Stimulated activated naive B cell treated with anti-CD40 and anti-IgM and Interleukin-4, amounts not matched to agents 10 μg/mL and 1 μg/mL and 100 μg/mL, for 72 hours (primary cell): ENCODE measurements around the gene PRTFDC1.
"Not testable (repeated sequence)": the region's sequence is repeated elsewhere in the genome, so short reads cannot be mapped to it uniquely, and the experiment has no call there.

Source experiments
- ATAC-seq, 2 donors: fragments of 150-1000 bp; cut with Tn5 transposase; replicated peaks; 2 replicates each; pipeline ENCODE4 v1.10.0; 2021; ENCODE audit warnings: moderate library complexity in 1 of 2
- DNase-seq: peaks from one replicate; pipeline ENCODE4 v3.0.0; 2021
- H3K27ac Mint-ChIP-seq: one replicate; pipeline ENCODE4 v1.8.0; 2022; ENCODE audit warnings: mild to moderate bottlenecking, mixed read lengths
- H3K27me3 Mint-ChIP-seq, 2 donors: one replicate each; pipeline ENCODE4 v1.8.0; 2022; ENCODE audit warnings: mixed read lengths in 2 of 2
- H3K36me3 Mint-ChIP-seq, 2 donors: one replicate each; pipeline ENCODE4 v1.8.0; 2022; ENCODE audit warnings: mixed read lengths in 2 of 2, mild to moderate bottlenecking in 1 of 2
- H3K4me1 Mint-ChIP-seq, 2 donors: one replicate each; pipeline ENCODE4 v1.8.0; 2022; ENCODE audit warnings: mixed read lengths in 2 of 2, mild to moderate bottlenecking in 1 of 2
- H3K4me3 Mint-ChIP-seq, 2 donors: one replicate each; pipeline ENCODE4 v1.8.0; 2022; ENCODE audit warnings: mild to moderate bottlenecking in 2 of 2, mixed read lengths in 2 of 2, moderate library complexity in 1 of 2
- H3K9me3 Mint-ChIP-seq, 2 donors: one replicate each; pipeline ENCODE4 v1.8.0; 2022; ENCODE audit warnings: mixed read lengths in 2 of 2, mild to moderate bottlenecking in 1 of 2

Gene PRTFDC1

DNA sequence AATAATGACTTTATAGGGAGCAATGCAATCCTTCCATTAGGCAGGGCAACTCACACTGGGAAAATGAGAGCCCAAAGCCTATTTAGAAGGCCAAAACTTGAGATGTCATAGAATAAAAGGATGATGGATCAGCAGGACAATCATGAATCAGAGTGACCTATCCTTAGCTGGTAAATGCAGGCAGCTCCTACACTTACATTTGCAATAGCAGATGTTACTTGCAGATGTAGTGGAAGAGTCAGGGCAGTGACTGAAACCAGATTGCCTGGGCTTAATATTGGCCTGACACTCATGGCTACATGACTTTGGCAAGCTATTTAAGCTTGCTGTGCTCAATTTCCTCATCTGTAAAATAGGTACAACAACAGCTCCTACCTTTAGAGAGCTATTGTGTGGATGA lies 98.7 kb downstream of the PRTFDC1 start:
- no peak overlapping the region for H3K4me3 Mint-ChIP-seq
- H3K9me3 Mint-ChIP-seq = peaks cover 0 to 3% of the 10 kb centered on the region in 2 donors
- no peak for DNase-seq
- no peak for ATAC-seq
- H3K27ac Mint-ChIP-seq = no peak overlapping the region
- H3K4me1 Mint-ChIP-seq = no peaks in the 10 kb centered on the region
- H3K27me3 Mint-ChIP-seq = peaks cover 4 to 12% of the 10 kb centered on the region in 2 donors
- H3K36me3 Mint-ChIP-seq = no peaks in the 10 kb centered on the region

DNA sequence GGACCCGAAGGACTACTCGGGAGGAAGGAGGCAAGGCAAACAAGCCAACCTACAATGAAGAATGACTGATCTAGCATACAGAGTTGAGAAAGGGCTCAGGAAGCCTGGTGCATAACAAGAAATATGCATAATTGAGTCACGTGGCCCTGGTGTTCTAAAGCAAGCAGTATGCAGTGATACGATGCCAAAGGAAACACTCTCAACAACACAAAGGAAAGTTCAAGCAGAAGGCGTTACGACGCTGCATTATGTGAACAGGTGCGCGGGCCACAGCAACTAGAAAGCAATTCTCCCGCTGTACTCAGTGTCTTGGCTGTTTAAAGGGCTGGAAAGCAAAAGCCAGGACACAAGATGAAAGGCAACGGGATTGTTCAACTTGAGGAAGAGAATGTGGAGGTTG lies 100.8 kb downstream of the PRTFDC1 start:
- DNase-seq (no peak), ATAC-seq (no peak)
- Mint-ChIP-seq H3K4me1 (no peaks in the 10 kb centered on the region), H3K27ac (no peak overlapping the region), H3K4me3 (no peak overlapping the region), H3K36me3 (no peaks in the 10 kb centered on the region), H3K9me3 (peaks cover 0 to 3% of the 10 kb centered on the region in 2 donors), H3K27me3 (peaks cover 4 to 12% of the 10 kb centered on the region in 2 donors)

DNA sequence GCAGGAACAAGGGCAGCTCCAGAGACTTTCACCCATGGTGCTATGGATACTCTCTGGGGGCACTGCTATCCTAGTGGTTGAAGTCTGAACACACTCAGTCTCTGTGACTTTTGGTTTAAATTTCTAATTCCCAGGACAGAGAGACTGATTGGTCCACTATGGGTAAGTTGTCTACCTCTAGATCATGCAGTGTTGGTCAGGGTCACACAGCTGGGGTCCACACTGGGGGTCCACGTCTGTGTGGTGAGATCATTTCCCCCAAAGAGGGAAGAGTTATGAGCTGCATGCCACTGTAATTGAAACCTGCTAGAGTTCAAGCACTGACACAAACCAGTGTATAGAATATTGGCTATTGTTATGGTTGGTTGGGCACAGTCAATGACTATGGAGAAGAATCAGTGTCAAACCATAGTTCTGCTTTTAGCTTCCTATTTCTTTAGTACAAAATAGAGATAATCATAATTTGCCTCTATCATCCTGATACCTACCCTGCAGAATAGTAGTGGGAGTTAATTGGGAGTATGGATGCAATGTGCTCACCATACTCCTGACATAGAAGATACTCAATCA lies 101.6 kb downstream of the PRTFDC1 start:
- ATAC-seq = peak in 1 of 2 donors; percentile 36
- Mint-ChIP-seq H3K4me3 (no peak overlapping the region), H3K27me3 (peaks cover 9 to 12% of the 10 kb centered on the region in 2 donors), H3K9me3 (peaks cover 0 to 3% of the 10 kb centered on the region in 2 donors), H3K4me1 (no peaks in the 10 kb centered on the region), H3K36me3 (no peaks in the 10 kb centered on the region), H3K27ac (no peak overlapping the region)
- no peak for DNase-seq

DNA sequence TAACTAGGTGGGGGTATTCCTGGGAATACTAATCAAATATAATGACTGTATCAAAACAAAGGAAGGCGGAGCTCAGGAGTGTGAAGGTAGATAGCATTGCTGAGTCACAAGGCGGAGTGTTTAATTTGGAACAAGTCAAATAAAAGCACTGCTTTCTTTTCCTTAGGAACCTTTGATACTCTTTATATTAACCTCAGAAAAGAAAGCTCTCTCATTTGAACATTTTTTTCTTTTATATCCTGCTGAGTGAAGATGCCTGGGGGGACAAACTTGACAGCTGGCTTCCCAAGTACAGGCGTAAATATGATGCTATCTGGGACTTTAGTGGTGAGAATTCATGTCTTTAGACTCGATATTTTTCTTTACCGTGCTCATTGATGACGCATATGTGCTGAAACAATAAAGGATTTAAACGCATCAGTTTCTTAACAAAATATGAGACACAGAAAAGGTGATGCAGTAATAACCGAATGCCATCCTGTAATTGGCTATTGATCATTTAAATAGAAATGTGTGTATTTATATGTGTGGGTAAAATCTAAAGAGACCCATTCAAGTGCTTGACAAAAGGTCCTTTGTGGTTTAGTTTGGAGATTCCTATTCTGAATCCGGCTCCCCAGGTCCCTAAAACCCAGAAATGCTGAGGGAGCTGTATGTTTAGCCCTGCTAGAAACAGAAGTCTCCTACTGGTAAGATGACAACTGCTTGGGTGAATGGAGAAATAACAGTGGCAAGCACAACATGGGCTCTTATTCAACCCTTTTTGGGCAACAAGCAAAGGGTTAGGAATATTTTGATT lies 102.7 kb downstream of the PRTFDC1 start:
- ATAC-seq (no peak), DNase-seq (no peak)
- no peak overlapping the region for H3K4me3 Mint-ChIP-seq
- no peak overlapping the region for H3K27ac Mint-ChIP-seq
- peaks cover 9 to 12% of the 10 kb centered on the region in 2 donors for H3K27me3 Mint-ChIP-seq
- H3K36me3 Mint-ChIP-seq = no peaks in the 10 kb centered on the region
- peaks cover 0 to 4% of the 10 kb centered on the region in 2 donors for H3K9me3 Mint-ChIP-seq
- no peaks in the 10 kb centered on the region for H3K4me1 Mint-ChIP-seq

DNA sequence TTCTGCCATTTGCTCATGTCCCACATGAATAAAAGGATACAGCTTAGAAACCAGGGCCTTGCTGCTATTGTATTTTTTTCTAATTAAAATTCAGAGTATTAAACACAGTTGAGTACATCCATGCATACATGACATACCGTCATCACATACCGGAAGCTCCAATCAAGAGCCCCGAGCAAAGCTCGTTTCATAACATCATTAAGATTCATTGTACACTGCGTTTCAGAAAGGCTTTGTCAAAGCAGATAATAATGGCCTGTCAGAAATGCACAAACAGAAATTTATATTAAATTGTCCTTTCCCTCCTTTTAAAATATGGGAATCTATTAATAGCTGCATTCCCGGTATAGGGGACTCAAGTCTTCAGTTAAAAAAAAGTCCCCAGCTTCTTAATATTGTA lies 103.4 kb downstream of the PRTFDC1 start:
- no peaks in the 10 kb centered on the region for H3K4me1 Mint-ChIP-seq
- H3K36me3 Mint-ChIP-seq = no peaks in the 10 kb centered on the region

DNA sequence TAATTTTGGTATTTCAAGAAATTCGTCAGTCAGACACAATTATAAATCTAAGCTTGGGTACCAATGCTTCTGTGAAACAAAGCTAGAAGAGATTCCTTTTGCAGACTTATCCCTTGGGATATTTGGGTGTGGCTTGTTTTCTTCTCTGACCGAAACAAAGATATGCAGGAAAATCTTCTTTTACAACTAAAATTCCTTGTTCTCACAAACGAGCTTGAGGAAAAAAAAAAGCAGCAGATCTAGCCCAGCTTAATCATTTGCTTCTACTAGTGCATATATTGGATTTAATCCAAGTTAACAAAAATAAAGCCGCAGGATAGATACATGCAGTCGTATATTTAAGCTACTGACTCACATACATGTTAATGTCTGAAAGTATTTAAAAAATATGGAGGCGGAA lies 104.2 kb downstream of the PRTFDC1 start:
- H3K36me3 Mint-ChIP-seq = no peaks in the 10 kb centered on the region
- peaks cover 0 to 4% of the 10 kb centered on the region in 2 donors for H3K9me3 Mint-ChIP-seq
- no peak overlapping the region for H3K4me3 Mint-ChIP-seq
- ATAC-seq = no peak
- DNase-seq = no peak
- peaks cover 9 to 12% of the 10 kb centered on the region in 2 donors for H3K27me3 Mint-ChIP-seq
- no peak overlapping the region for H3K27ac Mint-ChIP-seq
- H3K4me1 Mint-ChIP-seq = no peaks in the 10 kb centered on the region

More for the DNA sequence above, 103.4 kb downstream of the PRTFDC1 start:
- Mint-ChIP-seq H3K27ac (no peak overlapping the region), H3K27me3 (peaks cover 9 to 12% of the 10 kb centered on the region in 2 donors), H3K4me3 (no peak overlapping the region), H3K9me3 (peaks cover 0 to 4% of the 10 kb centered on the region in 2 donors)
- no peak for DNase-seq
- no peak for ATAC-seq

DNA sequence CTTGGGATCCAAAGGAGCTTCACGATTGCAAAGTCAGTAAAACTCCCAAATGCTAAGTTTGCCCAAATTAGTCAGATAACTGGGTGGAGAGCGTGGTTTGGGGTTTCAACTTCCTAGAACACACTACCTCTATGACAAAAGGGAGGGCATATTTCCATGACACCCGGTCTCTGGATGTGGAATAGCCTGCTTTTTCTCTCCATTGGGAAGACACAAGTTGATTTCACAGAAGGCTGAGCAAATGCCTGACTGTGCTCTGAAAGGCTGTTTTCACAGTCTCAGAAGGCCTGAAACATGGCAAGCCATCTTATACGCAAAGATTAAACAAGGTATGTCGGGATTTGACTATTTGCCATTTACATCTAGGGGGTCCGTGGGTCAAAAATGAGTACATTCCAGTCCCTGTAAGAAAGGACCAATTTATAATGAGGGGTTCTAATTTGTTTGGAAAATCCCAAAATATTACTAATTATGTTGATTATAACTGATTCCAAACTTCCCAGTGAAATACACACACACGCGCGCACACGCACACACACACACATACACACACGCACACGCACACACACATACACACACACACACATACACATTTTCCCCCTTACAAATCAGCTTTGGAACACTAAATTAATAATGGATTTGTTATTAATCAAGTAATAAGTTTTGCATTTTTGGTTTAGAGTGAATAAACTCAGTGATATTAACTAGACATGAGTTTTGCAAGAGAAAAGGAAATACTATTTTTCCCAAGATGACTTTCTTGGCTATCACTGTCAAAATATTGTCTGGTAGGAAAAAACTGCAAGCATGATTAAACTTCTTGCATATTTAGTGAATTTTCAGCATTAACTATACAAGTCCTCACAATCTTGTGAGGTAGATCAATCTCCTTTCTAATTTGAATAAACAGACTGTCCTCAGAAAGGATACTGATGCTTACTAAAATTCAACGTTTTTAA lies 105.0 kb downstream of the PRTFDC1 start:
- H3K9me3 Mint-ChIP-seq = peaks cover 0 to 4% of the 10 kb centered on the region in 2 donors
- no peak for ATAC-seq
- H3K4me3 Mint-ChIP-seq = no peak overlapping the region
- no peak for DNase-seq
- no peaks in the 10 kb centered on the region for H3K4me1 Mint-ChIP-seq
- H3K36me3 Mint-ChIP-seq = no peaks in the 10 kb centered on the region
- H3K27ac Mint-ChIP-seq = no peak overlapping the region
- H3K27me3 Mint-ChIP-seq = peaks cover 4 to 12% of the 10 kb centered on the region in 2 donors

DNA sequence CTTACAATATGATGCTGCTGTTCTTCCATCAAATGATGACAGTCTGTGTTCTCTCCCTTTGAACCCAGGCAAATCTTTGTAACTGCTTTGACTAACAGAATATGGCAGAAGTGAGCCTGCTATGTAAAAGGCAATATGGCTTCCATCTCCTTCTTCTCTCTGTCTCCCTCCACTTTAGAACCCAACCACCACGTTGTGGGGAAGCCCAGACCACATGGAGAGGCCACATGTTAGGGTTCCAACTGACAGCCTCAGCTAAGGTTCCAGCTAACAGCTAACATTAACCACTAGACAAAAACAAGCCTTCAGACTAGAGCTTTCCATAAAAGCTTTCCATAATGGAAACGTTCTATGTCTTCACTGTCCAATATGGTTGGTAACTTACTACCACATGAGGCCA lies 107.7 kb downstream of the PRTFDC1 start:
- peaks cover 0 to 3% of the 10 kb centered on the region in 2 donors for H3K9me3 Mint-ChIP-seq
- H3K4me3 Mint-ChIP-seq = no peak overlapping the region
- no peaks in the 10 kb centered on the region for H3K36me3 Mint-ChIP-seq
- ATAC-seq (no peak), DNase-seq (no peak)
- H3K27ac Mint-ChIP-seq = no peak overlapping the region
- H3K4me1 Mint-ChIP-seq = no peaks in the 10 kb centered on the region
- H3K27me3 Mint-ChIP-seq = peaks cover 4 to 5% of the 10 kb centered on the region in 2 donors

DNA sequence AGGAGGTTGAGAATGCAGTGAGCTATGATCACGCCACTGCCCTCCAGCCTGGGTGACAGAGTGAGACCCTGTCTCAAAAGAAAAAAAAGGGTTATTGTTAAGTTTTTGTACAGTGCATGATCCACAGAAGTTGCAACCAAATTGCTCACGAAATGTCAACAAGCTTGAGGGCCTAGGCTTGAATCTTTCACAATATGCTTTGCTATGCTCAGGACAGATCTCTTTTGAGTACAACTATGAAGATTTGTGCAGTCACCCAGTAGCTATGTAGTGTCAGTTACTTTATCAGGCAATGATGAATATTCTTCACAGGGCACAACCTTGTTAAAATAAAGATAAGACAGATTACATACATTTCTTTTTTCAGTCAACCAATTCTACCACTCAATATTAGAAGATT lies 109.2 kb downstream of the PRTFDC1 start:
- Mint-ChIP-seq H3K27me3 (peaks cover 4 to 5% of the 10 kb centered on the region in 2 donors), H3K4me3 (no peak overlapping the region), H3K27ac (no peak overlapping the region), H3K36me3 (no peaks in the 10 kb centered on the region), H3K9me3 (peaks cover 0 to 3% of the 10 kb centered on the region in 2 donors), H3K4me1 (no peaks in the 10 kb centered on the region)
- ATAC-seq (no peak), DNase-seq (no peak)

DNA sequence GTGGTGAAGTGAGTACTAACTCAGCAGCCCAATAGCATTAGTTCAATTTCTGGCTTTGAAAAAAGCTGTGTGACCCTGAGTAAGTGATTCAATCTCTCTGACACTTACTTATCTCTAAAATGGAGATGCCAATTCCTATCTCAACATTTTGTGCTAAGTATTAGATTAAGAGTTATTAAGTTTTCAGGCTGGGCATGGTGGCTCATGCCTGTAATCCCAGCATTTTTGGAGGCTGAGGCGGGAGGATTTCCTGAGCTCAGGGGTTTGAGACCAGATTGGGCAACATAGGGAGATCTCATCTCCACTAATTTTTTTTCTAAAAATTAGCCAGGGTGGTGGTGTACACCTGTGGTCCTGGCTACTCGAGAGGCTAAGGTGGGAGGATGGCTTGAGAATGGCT lies 109.5 kb downstream of the PRTFDC1 start:
- H3K9me3 Mint-ChIP-seq = peaks cover 0 to 4% of the 10 kb centered on the region in 2 donors
- no peaks in the 10 kb centered on the region for H3K36me3 Mint-ChIP-seq
- DNase-seq = no peak
- H3K27ac Mint-ChIP-seq = no peak overlapping the region
- no peaks in the 10 kb centered on the region for H3K4me1 Mint-ChIP-seq
- ATAC-seq = no peak
- no peak overlapping the region for H3K4me3 Mint-ChIP-seq
- H3K27me3 Mint-ChIP-seq = peaks cover 4 to 5% of the 10 kb centered on the region in 2 donors

DNA sequence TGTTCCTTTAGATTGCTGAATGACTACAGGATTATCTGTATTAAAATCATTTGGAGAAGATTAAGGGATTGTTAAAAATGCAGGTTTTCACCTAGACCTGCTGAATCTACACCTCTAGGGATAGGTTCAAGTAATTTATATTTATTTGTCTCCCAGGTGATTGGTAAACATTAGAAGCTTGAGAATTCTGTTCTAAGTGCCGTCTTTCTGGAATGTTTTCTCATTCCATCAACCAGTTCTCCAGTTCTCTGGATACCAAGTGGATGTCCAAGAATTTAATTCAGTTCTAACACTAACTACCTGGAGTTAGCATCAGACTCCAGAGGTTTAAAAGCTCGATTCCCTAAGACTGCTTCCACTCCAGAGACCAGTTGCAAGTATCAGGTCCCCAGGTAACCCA lies 110.9 kb downstream of the PRTFDC1 start:
- no peak for ATAC-seq
- Mint-ChIP-seq H3K27me3 (peaks cover 4 to 5% of the 10 kb centered on the region in 2 donors), H3K27ac (no peak overlapping the region), H3K4me1 (no peaks in the 10 kb centered on the region), H3K9me3 (peaks cover 0 to 5% of the 10 kb centered on the region in 2 donors), H3K36me3 (no peaks in the 10 kb centered on the region), H3K4me3 (no peak overlapping the region)
- DNase-seq = no peak

DNA sequence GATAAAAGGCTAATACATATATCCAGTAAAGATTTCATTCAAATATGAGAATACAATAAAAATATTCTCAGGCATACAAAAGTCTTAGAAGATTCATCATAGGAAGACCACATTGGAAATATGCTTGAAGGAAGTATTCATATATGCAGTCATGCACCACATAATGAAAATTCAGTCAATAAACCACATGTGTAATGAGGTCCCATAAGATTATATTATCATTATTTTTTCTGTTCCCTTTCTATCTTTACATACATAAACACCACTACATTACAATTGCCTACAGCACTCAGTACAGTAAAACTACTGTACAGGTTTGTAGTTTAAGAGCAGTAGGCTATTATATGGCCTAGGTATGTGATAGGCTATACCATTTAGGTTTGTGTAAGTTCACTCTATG lies 111.6 kb downstream of the PRTFDC1 start:
- no peak for DNase-seq
- Mint-ChIP-seq H3K9me3 (peaks cover 0 to 8% of the 10 kb centered on the region in 2 donors), H3K4me1 (no peaks in the 10 kb centered on the region), H3K4me3 (no peak overlapping the region), H3K27ac (no peak overlapping the region), H3K36me3 (no peaks in the 10 kb centered on the region), H3K27me3 (peaks cover 0 to 5% of the 10 kb centered on the region in 2 donors)
- ATAC-seq = no peak

DNA sequence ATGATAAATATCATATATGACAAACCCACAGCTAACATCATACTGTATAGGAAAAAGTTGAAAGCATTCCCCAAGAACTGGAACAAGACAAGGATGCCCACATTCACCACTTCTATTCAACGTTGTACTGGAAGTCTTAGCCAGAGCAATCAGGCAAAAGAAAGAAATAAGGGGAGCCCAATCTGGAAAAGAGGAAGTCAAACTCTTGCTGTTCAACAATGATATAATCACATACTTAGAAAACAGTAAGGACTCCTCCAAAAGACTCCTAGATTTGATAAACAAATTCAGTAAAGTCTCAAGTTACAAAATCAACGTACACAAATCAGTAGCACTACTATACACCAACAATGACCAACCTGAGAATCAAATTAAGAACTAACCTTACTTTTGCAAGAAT lies 114.6 kb downstream of the PRTFDC1 start:
- not testable (repeated sequence) for ATAC-seq, DNase-seq, H3K27ac Mint-ChIP-seq, H3K9me3 Mint-ChIP-seq, H3K4me1 Mint-ChIP-seq, H3K27me3 Mint-ChIP-seq, H3K36me3 Mint-ChIP-seq, H3K4me3 Mint-ChIP-seq

DNA sequence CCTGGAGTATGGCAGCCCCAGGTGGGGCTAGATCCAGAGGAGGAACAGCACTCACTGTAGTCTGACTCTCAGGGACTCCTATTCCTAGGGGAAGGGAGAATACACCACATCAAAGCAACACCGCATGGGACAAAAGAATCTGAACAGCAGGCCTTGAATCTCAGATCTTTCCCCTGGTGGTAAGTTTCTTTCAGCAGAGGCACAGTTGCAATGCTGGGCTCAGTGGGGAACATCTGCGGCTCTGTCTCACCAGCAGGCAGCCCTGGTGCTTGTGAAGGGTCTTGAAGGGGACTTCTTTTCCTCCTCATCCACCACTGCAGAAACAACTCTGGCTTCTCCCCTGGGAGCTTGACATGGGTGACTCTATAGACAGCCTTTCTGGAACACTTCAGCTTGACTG lies 117.5 kb downstream of the PRTFDC1 start:
- no peaks in the 10 kb centered on the region for H3K36me3 Mint-ChIP-seq
- H3K4me3 Mint-ChIP-seq = no peak overlapping the region
- ATAC-seq (no peak), DNase-seq (no peak)
- H3K27me3 Mint-ChIP-seq = no peaks in the 10 kb centered on the region
- H3K9me3 Mint-ChIP-seq = peaks cover 0 to 10% of the 10 kb centered on the region in 2 donors
- H3K4me1 Mint-ChIP-seq = no peaks in the 10 kb centered on the region
- no peak overlapping the region for H3K27ac Mint-ChIP-seq
